H9 (cell line): Measurements from ENCODE around the gene GPR183. TPM values are rescaled to one million over a fixed set of nuclear protein-coding genes. Genes with fewer than 3 reads are reported as not detected.

Source experiments
- DNase-seq: peaks from one replicate; pipeline ENCODE4 v3.0.0-alpha.2; 2017
- H2AFZ ChIP-seq: one replicate; pipeline ENCODE4 v1.6.1; 2013; ENCODE audit warnings: mild to moderate bottlenecking, low read length, control low read depth, moderate library complexity
- H2AK5ac ChIP-seq: 2 replicates; pipeline ENCODE4 v1.6.1; 2013; ENCODE audit warnings: low read length, control low read depth, mixed read lengths; ENCODE audit not compliant: insufficient read length
- H2BK120ac ChIP-seq: one replicate; pipeline ENCODE4 v1.6.1; 2013; ENCODE audit warnings: low read depth, mild to moderate bottlenecking, low read length, control low read depth, inconsistent platforms; ENCODE audit not compliant: poor library complexity, severe bottlenecking
- H2BK12ac ChIP-seq: 2 replicates; pipeline ENCODE4 v1.6.1; 2013; ENCODE audit warnings: low read length, control low read depth, mixed read lengths, low read depth; ENCODE audit not compliant: insufficient read length
- H2BK15ac ChIP-seq: 2 replicates; pipeline ENCODE4 v1.6.1; 2013; ENCODE audit warnings: low read depth, low read length, control low read depth
- H2BK20ac ChIP-seq: one replicate; pipeline ENCODE4 v1.6.1; 2013; ENCODE audit warnings: low read depth, mild to moderate bottlenecking, low read length, control low read depth, inconsistent platforms; ENCODE audit not compliant: poor library complexity, severe bottlenecking
- H2BK5ac ChIP-seq: 2 replicates; pipeline ENCODE4 v1.6.1; 2013; ENCODE audit warnings: low read length, control low read depth, mixed read lengths; ENCODE audit not compliant: insufficient read length
- H3K14ac ChIP-seq: 2 replicates; pipeline ENCODE4 v1.6.1; 2013; ENCODE audit warnings: low read length, control low read depth; ENCODE audit not compliant: insufficient read depth
- H3K18ac ChIP-seq: 2 replicates; pipeline ENCODE4 v1.6.1; 2013; ENCODE audit warnings: low read depth, mild to moderate bottlenecking, mixed read lengths, low read length, control low read depth; ENCODE audit not compliant: insufficient read length
- H3K23ac ChIP-seq: 2 replicates; pipeline ENCODE4 v1.6.1; 2013; ENCODE audit warnings: low read length, control low read depth, mixed read lengths, low read depth; ENCODE audit not compliant: insufficient read length
- H3K23me2 ChIP-seq: 2 replicates; pipeline ENCODE4 v1.6.1; 2013; ENCODE audit warnings: low read depth, mild to moderate bottlenecking, mixed read lengths, low read length, control low read depth; ENCODE audit not compliant: insufficient read length, poor library complexity, severe bottlenecking
- H3K27ac ChIP-seq: 2 replicates; pipeline ENCODE4 v1.5.1; 2013; ENCODE audit warnings: low read length, control low read depth, mixed read lengths, low read depth; ENCODE audit not compliant: insufficient read length
- H3K27me3 ChIP-seq: 2 replicates; pipeline ENCODE4 v1.6.1; 2013; ENCODE audit warnings: low read length, control low read depth, inconsistent platforms; ENCODE audit not compliant: insufficient read depth
- H3K4ac ChIP-seq: 2 replicates; pipeline ENCODE4 v1.6.1; 2013; ENCODE audit warnings: low read depth, mild to moderate bottlenecking, control low read depth, inconsistent platforms, low read length, moderate library complexity
- H3K4me1 ChIP-seq: 2 replicates; pipeline ENCODE4 v1.6.1; 2013; ENCODE audit warnings: low read length, control low read depth, inconsistent platforms; ENCODE audit not compliant: insufficient read depth
- H3K4me2 ChIP-seq: 2 replicates; pipeline ENCODE4 v1.6.1; 2013; ENCODE audit warnings: low read length, control low read depth, mixed read lengths; ENCODE audit not compliant: insufficient read length, insufficient read depth
- H3K56ac ChIP-seq: 2 replicates; pipeline ENCODE4 v1.6.1; 2013; ENCODE audit warnings: low read depth, mild to moderate bottlenecking, mixed read lengths, low read length, control low read depth; ENCODE audit not compliant: insufficient read length
- H3K79me1 ChIP-seq: 2 replicates; pipeline ENCODE4 v1.6.1; 2013; ENCODE audit warnings: low read depth, mild to moderate bottlenecking, moderate library complexity, low read length, control low read depth, inconsistent platforms; ENCODE audit not compliant: insufficient read depth, poor library complexity, severe bottlenecking
- H3K79me2 ChIP-seq: 2 replicates; pipeline ENCODE4 v1.6.1; 2013; ENCODE audit warnings: low read length, control low read depth, inconsistent platforms; ENCODE audit not compliant: insufficient read depth
- H3K9ac ChIP-seq: 2 replicates; pipeline ENCODE4 v1.6.1; 2013; ENCODE audit warnings: low read length, control low read depth, mixed read lengths; ENCODE audit not compliant: insufficient read length; ENCODE audit errors: extremely low read depth
- H3K9me3 ChIP-seq: one replicate; pipeline ENCODE4 v1.6.1; 2013; ENCODE audit warnings: low read depth, low read length, inconsistent platforms; ENCODE audit not compliant: control insufficient read depth
- H3T11ph ChIP-seq: one replicate; pipeline ENCODE4 v1.6.1; 2013; ENCODE audit warnings: mild to moderate bottlenecking, low read length, control low read depth, inconsistent platforms
- H4K20me1 ChIP-seq: one replicate; pipeline ENCODE4 v1.6.1; 2013; ENCODE audit not compliant: control insufficient read depth, insufficient read length, insufficient read depth
- H4K5ac ChIP-seq: 2 replicates; pipeline ENCODE4 v1.6.1; 2013; ENCODE audit warnings: low read depth, mild to moderate bottlenecking, mixed read lengths, low read length, control low read depth; ENCODE audit not compliant: insufficient read length
- H4K8ac ChIP-seq: replicated peaks from 2 replicates; pipeline ENCODE4 v1.6.1; 2013; ENCODE audit warnings: low read length, control low read depth, mixed read lengths, low read depth; ENCODE audit not compliant: insufficient read length
- H4K91ac ChIP-seq: 2 replicates; pipeline ENCODE4 v1.6.1; 2013; ENCODE audit warnings: low read depth, mild to moderate bottlenecking, moderate library complexity, mixed read lengths, low read length, control low read depth; ENCODE audit not compliant: insufficient read length
- H3K27ac Mint-ChIP-seq, 3 experiments: 2 replicates in 2 of 3; 3 replicates in 1 of 3; pipeline ENCODE4 v1.8.0; 2020 to 2021; ENCODE audit warnings: mixed read lengths in 3 of 3, mild to moderate bottlenecking in 1 of 3, moderate library complexity in 1 of 3
- H3K27me3 Mint-ChIP-seq: 2 replicates; pipeline ENCODE4 v1.8.0; 2021; ENCODE audit warnings: low read depth, mild to moderate bottlenecking, moderate library complexity, mixed read lengths
- H3K36me3 Mint-ChIP-seq, 3 experiments: 2 replicates in 2 of 3; 3 replicates in 1 of 3; pipeline ENCODE4 v1.8.0; 2020 to 2021; ENCODE audit warnings: low read depth in 3 of 3, mixed read lengths in 3 of 3; ENCODE audit not compliant: insufficient read depth in 1 of 3
- H3K4me1 Mint-ChIP-seq, 2 experiments: 2 replicates each; pipeline ENCODE4 v1.8.0; 2020; ENCODE audit warnings: mixed read lengths in 2 of 2
- H3K4me3 Mint-ChIP-seq, 2 experiments: 2 replicates in 1 of 2; 3 replicates in 1 of 2; pipeline ENCODE4 v1.8.0; 2020 to 2021; ENCODE audit warnings: mild to moderate bottlenecking in 2 of 2, mixed read lengths in 2 of 2, moderate library complexity in 1 of 2
- H3K9me3 Mint-ChIP-seq, 2 experiments: 2 replicates in 1 of 2; 3 replicates in 1 of 2; pipeline ENCODE4 v1.8.0; 2020; ENCODE audit warnings: mild to moderate bottlenecking in 2 of 2, mixed read lengths in 2 of 2, moderate library complexity in 1 of 2
- WGBS: extraction: QIAGEN DNeasy Blood & Tissue Kit; methylation state at CpG from one replicate; pipeline ENCODE4 v1.1.7; 2013; ENCODE audit warnings: missing lambda C conversion rate, low lambda C conversion rate, mixed read lengths; ENCODE audit not compliant: insufficient read length; ENCODE audit errors: extremely low coverage; 5-methylcytosine and 5-hydroxymethylcytosine counted together
- total RNA-seq: library from RNA; stranded (reverse); gene quantifications from 2 replicates; pipeline ENCODE4 v1.2.1, GENCODE V29; 2021
- TF ChIP-seq, protein P1 (sequence below): fragments of 200-600 bp; sonication (generic); conservative IDR thresholded peaks from 3 replicates; pipeline ENCODE4 v1.8.0; 2021; ENCODE audit warnings: antibody characterized with exemption, mild to moderate bottlenecking

GPR183 gene
- total RNA-seq, 1 experiment from 2014 or later = not detected

DNA sequence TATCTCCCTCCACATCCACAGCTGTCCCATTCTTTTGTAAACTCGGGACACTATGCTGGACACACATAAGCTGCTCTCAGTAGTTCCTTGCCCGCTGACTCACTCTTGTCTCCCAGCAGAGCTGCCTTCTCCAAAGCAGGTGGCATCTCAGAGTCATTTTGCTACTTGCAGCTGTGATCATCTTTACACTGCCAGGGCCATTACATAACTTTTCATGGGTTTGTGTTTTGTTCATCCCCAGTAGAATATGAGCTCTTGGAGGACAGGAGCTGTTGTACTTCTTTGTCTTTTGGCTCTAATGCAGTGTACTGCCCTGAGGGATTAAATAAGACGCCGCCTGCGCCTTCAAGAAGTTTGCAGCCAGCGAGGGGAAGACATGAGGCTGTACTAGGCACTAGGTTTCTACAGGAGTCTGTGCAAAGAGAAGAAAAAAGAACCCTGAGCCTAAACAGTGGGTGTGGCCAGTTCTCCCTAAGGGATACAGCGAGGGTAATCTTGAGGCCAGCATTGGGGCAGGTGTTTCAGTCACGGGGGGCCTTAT, 40.8 kb upstream of the GPR183 start:
- WGBS = no CpG with 5 or more reads among the region's 8 CpGs
- H3K27ac ChIP-seq = no peak overlapping the region
- Mint-ChIP-seq H3K4me3 (no peak overlapping the region), H3K27ac (peak overlapping the region in 1 of 3 experiments; percentile 5; a peak in 1 of 7 replicates), H3K4me1 (no peaks in the 10 kb centered on the region), H3K9me3 (no peaks in the 10 kb centered on the region), H3K27me3 (no peaks in the 10 kb centered on the region), H3K36me3 (peaks cover 10 to 46% (median 27%) of the 10 kb centered on the region in 3 experiments; a peak in 6 of 7 replicates)
- H4K20me1 ChIP-seq = no peaks in the 10 kb centered on the region
- H4K5ac ChIP-seq = no peak overlapping the region
- H3K79me1 ChIP-seq = no peaks in the 10 kb centered on the region
- H3K4me1 ChIP-seq = no peaks in the 10 kb centered on the region
- H4K91ac ChIP-seq = no peak overlapping the region
- no peak overlapping the region for H3K23ac ChIP-seq
- no peak overlapping the region for H2BK20ac ChIP-seq
- no peak overlapping the region for H3K18ac ChIP-seq
- no peak overlapping the region for H2AK5ac ChIP-seq
- H3T11ph ChIP-seq = no peak overlapping the region
- H2AFZ ChIP-seq = no peak overlapping the region
- H3K14ac ChIP-seq = no peak overlapping the region
- no peaks in the 10 kb centered on the region for H3K79me2 ChIP-seq
- no peak overlapping the region for H2BK120ac ChIP-seq
- no peaks in the 10 kb centered on the region for H3K23me2 ChIP-seq
- no peak overlapping the region for H2BK12ac ChIP-seq
- H3K9me3 ChIP-seq = no peaks in the 10 kb centered on the region
- no peak overlapping the region for H3K9ac ChIP-seq
- H3K56ac ChIP-seq = no peak overlapping the region
- H4K8ac ChIP-seq = no peak overlapping the region
- TF ChIP-seq, protein P1, sequence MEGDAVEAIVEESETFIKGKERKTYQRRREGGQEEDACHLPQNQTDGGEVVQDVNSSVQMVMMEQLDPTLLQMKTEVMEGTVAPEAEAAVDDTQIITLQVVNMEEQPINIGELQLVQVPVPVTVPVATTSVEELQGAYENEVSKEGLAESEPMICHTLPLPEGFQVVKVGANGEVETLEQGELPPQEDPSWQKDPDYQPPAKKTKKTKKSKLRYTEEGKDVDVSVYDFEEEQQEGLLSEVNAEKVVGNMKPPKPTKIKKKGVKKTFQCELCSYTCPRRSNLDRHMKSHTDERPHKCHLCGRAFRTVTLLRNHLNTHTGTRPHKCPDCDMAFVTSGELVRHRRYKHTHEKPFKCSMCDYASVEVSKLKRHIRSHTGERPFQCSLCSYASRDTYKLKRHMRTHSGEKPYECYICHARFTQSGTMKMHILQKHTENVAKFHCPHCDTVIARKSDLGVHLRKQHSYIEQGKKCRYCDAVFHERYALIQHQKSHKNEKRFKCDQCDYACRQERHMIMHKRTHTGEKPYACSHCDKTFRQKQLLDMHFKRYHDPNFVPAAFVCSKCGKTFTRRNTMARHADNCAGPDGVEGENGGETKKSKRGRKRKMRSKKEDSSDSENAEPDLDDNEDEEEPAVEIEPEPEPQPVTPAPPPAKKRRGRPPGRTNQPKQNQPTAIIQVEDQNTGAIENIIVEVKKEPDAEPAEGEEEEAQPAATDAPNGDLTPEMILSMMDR = no peak
- H3K27me3 ChIP-seq = no peaks in the 10 kb centered on the region
- DNase-seq = no peak
- H2BK5ac ChIP-seq = no peak overlapping the region
- H3K4ac ChIP-seq = no peak overlapping the region
- H2BK15ac ChIP-seq = no peak overlapping the region
- no peak overlapping the region for H3K4me2 ChIP-seq
